ENCODE results near the gene RALGPS2.
"Not testable (repeated sequence)": the region's sequence is repeated elsewhere in the genome, so short reads cannot be mapped to it uniquely, and the experiment has no call there.

The RALGPS2 gene

GRCh38 chr1:178739285-178740045 is 14.4 kb downstream of the RALGPS2 start:
- TF ChIP-seq CTCF (IDR thresholded peaks at IDR 0.05; ENCODE audit: low read depth, low read length, missing control alignments): no peak
- in situ Hi-C loops (cut with HindIII; ENCODE audit: low pct_ligation_motif_present, low sequenced_read_pairs): no loop called here
- DNase-seq: no peak
- Histone ChIP-seq H3K27ac (no peak overlapping the region), H3K27me3 (replicated peaks) (no peaks in the 10 kb centered on the region), H3K4me3 (ENCODE audit: low read depth, low read length) (no peak overlapping the region), H3K36me3 (replicated peaks) (peaks cover 3% of the 10 kb centered on the region)

DNA sequence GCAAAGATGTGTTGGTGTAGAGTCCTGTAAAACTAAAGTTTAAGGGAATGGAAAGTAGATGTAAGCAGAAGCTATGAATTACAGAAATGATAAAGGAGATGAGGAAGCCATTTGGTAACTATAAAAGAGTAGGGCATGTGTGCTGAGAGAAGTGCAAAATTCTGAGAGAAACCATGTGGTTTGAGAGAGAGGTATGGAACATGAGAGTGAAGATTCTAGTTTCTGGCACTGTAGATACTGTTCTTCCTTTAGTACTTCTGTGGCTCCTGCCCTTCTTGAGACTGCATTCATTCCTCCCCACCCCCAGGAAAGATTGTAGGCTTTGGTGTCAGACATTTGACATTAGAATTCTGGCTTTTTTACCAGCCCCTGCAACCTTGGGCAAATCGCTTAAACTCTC is 15.4 kb downstream of the RALGPS2 start:
- H3K27ac ChIP-seq: no peak overlapping the region

DNA sequence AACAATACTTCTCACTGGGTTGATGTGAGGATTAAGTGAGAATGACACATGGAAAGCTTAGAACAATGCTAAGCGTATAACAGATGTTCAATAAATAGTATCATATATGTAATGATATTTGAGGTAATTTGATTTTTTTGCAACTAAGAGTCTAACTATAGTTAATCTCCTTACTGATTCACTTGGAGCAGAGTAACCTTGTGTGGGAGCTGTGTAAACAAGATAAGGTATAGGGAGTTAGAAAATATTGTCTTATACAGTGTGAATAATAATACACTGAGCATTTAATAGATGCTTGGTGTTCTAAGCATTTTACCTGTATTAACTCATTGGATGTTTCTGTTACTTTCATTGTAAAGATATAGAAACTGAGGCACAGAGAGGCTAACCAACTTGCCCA is 15.9 kb downstream of the RALGPS2 start:
- H3K36me3 ChIP-seq (replicated peaks): peaks cover 3% of the 10 kb centered on the region
- TF ChIP-seq CTCF (IDR thresholded peaks at IDR 0.05; ENCODE audit: low read depth, low read length, missing control alignments): no peak
- in situ Hi-C loops (cut with HindIII; ENCODE audit: low pct_ligation_motif_present, low sequenced_read_pairs): no loop called here
- no peaks in the 10 kb centered on the region for H3K27me3 ChIP-seq (replicated peaks)
- H3K27ac ChIP-seq: no peak overlapping the region
- DNase-seq: no peak
- no peak overlapping the region for H3K4me3 ChIP-seq (ENCODE audit: low read depth, low read length)

More for the DNA sequence above, 15.4 kb downstream of the RALGPS2 start:
- no peak for TF ChIP-seq CTCF (IDR thresholded peaks at IDR 0.05; ENCODE audit: low read depth, low read length, missing control alignments)
- Histone ChIP-seq H3K36me3 (replicated peaks) (peaks cover 3% of the 10 kb centered on the region), H3K27me3 (replicated peaks) (no peaks in the 10 kb centered on the region), H3K4me3 (ENCODE audit: low read depth, low read length) (no peak overlapping the region)
- DNase-seq: no peak
- in situ Hi-C loops (cut with HindIII; ENCODE audit: low pct_ligation_motif_present, low sequenced_read_pairs): no loop called here

DNA sequence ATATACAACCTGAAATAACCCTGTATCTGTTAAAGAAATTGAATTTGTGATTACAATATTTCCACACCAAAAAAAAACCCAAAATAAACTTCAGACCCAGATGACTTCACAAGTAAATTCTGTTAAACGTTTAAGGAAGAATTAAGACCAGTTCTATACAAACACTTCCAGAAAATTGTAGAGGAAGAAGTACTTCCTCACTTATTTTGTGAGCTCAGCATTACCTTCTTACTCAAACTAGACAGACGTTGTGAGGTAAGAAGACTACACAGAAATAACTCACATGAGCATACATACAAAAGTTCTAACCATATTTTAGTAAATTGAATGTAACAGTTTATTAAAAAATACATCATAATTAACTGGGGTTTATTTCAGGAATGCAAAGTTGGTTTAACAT is 18.8 kb downstream of the RALGPS2 start:
- Histone ChIP-seq H3K27ac (no peak overlapping the region), H3K27me3 (replicated peaks) (no peaks in the 10 kb centered on the region), H3K36me3 (replicated peaks) (peaks cover 3% of the 10 kb centered on the region), H3K4me3 (ENCODE audit: low read depth, low read length) (no peak overlapping the region)
- in situ Hi-C loops (cut with HindIII; ENCODE audit: low pct_ligation_motif_present, low sequenced_read_pairs): no loop called here
- TF ChIP-seq CTCF (IDR thresholded peaks at IDR 0.05; ENCODE audit: low read depth, low read length, missing control alignments): no peak
- DNase-seq: no peak

DNA sequence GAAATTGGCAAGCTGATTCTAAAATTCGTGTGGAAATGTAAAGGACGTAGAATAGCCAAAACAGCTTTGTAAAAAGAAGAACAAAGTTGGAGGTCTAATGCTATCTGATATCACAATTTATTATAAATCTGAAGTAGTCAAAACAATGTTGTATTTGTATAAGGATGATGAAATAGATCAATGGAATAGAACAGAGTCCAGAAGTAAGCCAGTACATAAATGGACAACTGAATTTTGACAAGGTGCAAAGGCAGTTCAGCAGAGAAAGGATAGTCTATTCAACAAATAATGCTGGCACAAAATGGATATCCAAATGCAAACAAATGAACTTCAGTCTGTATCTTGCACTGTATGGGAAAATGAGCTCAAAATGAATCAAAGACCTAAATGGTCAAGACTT is 20.2 kb downstream of the RALGPS2 start:
- no peak for TF ChIP-seq CTCF (IDR thresholded peaks at IDR 0.05; ENCODE audit: low read depth, low read length, missing control alignments)
- Histone ChIP-seq H3K4me3 (ENCODE audit: low read depth, low read length) (no peak overlapping the region), H3K27ac (no peak overlapping the region), H3K36me3 (replicated peaks) (no peaks in the 10 kb centered on the region), H3K27me3 (replicated peaks) (no peaks in the 10 kb centered on the region)
- in situ Hi-C loops (cut with HindIII; ENCODE audit: low pct_ligation_motif_present, low sequenced_read_pairs): no loop called here
- DNase-seq: no peak

DNA sequence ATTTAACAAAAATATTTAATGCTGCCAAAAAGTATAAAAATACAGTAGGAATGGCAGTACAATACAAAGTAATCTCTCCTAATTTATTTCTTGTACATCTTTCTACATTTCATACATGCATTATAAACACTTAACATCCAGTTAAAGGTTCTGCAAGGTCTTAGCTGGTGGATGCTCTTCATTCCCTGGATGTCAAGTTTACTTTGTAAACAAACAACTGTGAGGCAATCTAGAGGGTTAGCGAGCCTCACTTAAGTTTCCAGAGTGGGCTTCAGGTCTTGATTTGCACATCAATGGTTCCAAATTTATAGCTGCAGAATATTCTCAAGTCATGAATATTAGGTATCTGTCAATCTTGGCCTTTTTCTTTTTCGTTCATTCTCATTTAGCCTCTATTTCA is 21.3 kb downstream of the RALGPS2 start:
- no peaks in the 10 kb centered on the region for H3K27me3 ChIP-seq (replicated peaks)
- DNase-seq: no peak
- no peak overlapping the region for H3K27ac ChIP-seq
- in situ Hi-C loops (cut with HindIII; ENCODE audit: low pct_ligation_motif_present, low sequenced_read_pairs): no loop called here
- no peak overlapping the region for H3K4me3 ChIP-seq (ENCODE audit: low read depth, low read length)
- TF ChIP-seq CTCF (IDR thresholded peaks at IDR 0.05; ENCODE audit: low read depth, low read length, missing control alignments): no peak
- no peaks in the 10 kb centered on the region for H3K36me3 ChIP-seq (replicated peaks)

DNA sequence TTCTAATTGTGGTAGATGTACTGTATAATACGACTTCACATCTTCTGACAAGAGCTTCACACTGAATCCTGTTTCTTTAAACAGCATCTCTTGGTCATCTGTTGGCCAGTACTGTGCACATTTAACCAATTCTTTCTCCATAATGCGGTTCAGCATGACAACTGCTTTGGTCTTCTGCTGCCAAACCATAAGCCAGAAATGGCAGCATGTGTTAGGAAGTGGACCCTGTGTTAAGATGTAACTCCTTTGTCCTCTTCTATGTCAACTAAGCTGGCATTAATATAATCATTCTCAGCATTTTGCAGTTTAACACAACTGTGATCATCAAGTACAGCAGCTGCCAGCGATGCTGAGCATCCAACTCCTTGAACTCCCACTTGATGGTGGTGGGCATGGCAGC is 22.3 kb downstream of the RALGPS2 start:
- DNase-seq; H3K4me3 ChIP-seq (ENCODE audit: low read depth, low read length); H3K27ac ChIP-seq; H3K36me3 ChIP-seq (replicated peaks); H3K27me3 ChIP-seq (replicated peaks); in situ Hi-C loops (cut with HindIII; ENCODE audit: low pct_ligation_motif_present, low sequenced_read_pairs): not testable (repeated sequence)

All from brain microvascular endothelial cell (primary cell).